IPS-15b (cell line): ENCODE results near the gene GALC.

Source experiments
- H3K27me3 ChIP-seq: one replicate; pipeline ENCODE4 v1.6.1; 2013; ENCODE audit warnings: low read length; ENCODE audit not compliant: control insufficient read depth, insufficient read depth
- H3K36me3 ChIP-seq: one replicate; pipeline ENCODE4 v1.6.1; 2013; ENCODE audit warnings: low read length; ENCODE audit not compliant: control insufficient read depth, insufficient read depth
- H3K4me1 ChIP-seq: one replicate; pipeline ENCODE4 v1.6.1; 2013; ENCODE audit warnings: mild to moderate bottlenecking, low read length; ENCODE audit not compliant: control insufficient read depth, insufficient read depth
- H3K4me3 ChIP-seq: one replicate; pipeline ENCODE4 v1.5.1; 2013; ENCODE audit warnings: low read depth, low read length
- H3K9ac ChIP-seq: one replicate; pipeline ENCODE4 v1.6.1; 2013; ENCODE audit warnings: low read depth, mild to moderate bottlenecking, low read length
- H3K9me3 ChIP-seq: one replicate; pipeline ENCODE4 v1.6.1; 2013; ENCODE audit warnings: mild to moderate bottlenecking, low read length; ENCODE audit not compliant: control insufficient read depth, insufficient read depth

GALC gene

GRCh38 chr14:87940894-87941293, 52.1 kb downstream of the GALC start:
- Histone ChIP-seq H3K4me3 (no peak overlapping the region), H3K36me3 (no peaks in the 10 kb centered on the region), H3K4me1 (no peaks in the 10 kb centered on the region), H3K9ac (no peak overlapping the region), H3K27me3 (no peaks in the 10 kb centered on the region), H3K9me3 (no peaks in the 10 kb centered on the region)

- Histone ChIP-seq H3K36me3 (no peaks in the 10 kb centered on the region), H3K9ac (no peak overlapping the region), H3K4me1 (no peaks in the 10 kb centered on the region), H3K4me3 (no peak overlapping the region), H3K9me3 (no peaks in the 10 kb centered on the region), H3K27me3 (no peaks in the 10 kb centered on the region)
These were observed 52.6 kb downstream of the GALC start for GRCh38 chr14:87940382-87940781.

DNA sequence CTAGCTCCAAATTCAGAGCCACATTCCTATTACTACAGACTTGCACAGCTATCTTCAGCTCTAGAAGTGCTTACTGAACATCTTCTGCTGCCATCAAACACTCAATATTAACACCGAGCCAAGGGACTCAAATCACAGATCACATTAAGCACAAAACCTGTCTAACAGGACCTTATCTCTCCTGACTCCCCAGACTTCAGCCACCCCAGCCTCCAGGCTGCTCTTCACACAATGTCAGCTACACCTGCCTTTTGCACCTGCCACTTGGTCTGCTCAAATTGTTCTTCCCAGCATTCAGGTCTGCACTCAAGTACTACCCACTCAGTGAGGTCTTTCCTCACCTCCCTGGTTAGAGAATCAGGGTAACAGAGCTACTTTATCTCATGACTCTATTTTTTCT, 57.1 kb downstream of the GALC start:
- Histone ChIP-seq H3K9ac (no peak overlapping the region), H3K4me3 (no peak overlapping the region), H3K9me3 (no peaks in the 10 kb centered on the region), H3K27me3 (no peaks in the 10 kb centered on the region), H3K4me1 (no peaks in the 10 kb centered on the region), H3K36me3 (no peaks in the 10 kb centered on the region)

- Histone ChIP-seq H3K9me3 (no peaks in the 10 kb centered on the region), H3K27me3 (no peaks in the 10 kb centered on the region), H3K9ac (no peak overlapping the region), H3K36me3 (no peaks in the 10 kb centered on the region), H3K4me3 (no peak overlapping the region), H3K4me1 (no peaks in the 10 kb centered on the region)
These were observed 57.7 kb downstream of the GALC start for GRCh38 chr14:87935081-87935828.

- Histone ChIP-seq H3K9ac (no peak overlapping the region), H3K4me1 (no peaks in the 10 kb centered on the region), H3K4me3 (no peak overlapping the region), H3K9me3 (no peaks in the 10 kb centered on the region), H3K27me3 (no peaks in the 10 kb centered on the region), H3K36me3 (no peaks in the 10 kb centered on the region)
These were observed 58.8 kb downstream of the GALC start for GRCh38 chr14:87934185-87934584.

- no peaks in the 10 kb centered on the region for H3K36me3 ChIP-seq
- no peaks in the 10 kb centered on the region for H3K4me1 ChIP-seq
- H3K9me3 ChIP-seq, result no peaks in the 10 kb centered on the region
- H3K9ac ChIP-seq, result no peak overlapping the region
- H3K27me3 ChIP-seq, result no peaks in the 10 kb centered on the region
- H3K4me3 ChIP-seq, result no peak overlapping the region
These were observed 76.1 kb downstream of the GALC start for GRCh38 chr14:87916886-87917275.

DNA sequence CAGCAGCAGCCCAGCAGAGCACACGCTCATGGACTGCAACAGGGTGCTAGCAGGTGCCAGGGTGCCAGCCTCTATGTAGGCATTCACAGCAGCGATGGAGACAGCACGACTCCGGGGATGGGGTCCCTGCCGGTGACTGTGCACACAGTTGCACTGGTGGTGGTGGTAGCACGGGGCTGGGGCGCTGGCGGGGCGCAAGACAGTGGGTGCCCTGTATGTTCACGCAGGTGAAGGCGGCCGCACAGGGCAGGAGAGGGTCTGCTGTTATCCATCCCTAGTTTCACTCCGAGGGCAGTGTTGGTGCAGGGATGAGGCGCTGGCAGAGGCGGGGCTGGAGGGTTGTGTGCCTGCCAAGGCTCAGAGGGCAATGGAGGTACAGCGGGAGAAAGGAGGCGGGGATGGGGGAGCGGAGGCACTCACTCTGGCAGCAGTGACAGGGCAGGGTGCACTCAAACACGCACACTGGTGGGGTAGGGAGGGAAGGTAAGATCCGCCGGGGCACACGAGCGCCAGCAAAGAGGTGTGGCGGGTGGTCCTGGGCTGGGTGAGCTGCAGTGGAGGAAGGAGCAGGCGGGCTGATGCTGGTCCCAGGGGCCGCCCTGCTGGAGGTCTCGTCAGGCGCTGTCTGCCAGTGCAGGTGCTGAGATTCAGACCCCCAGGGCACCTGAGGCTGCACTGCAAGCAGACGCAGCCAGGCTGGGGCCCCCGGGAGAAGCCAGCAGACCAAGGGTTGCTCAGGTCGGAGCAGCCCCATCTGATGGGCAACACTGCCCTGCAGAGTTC, 76.7 kb downstream of the GALC start:
- H3K9ac ChIP-seq, result no peak overlapping the region
- no peak overlapping the region for H3K4me3 ChIP-seq
- H3K4me1 ChIP-seq, result no peaks in the 10 kb centered on the region
- H3K36me3 ChIP-seq, result no peaks in the 10 kb centered on the region
- no peaks in the 10 kb centered on the region for H3K27me3 ChIP-seq
- no peaks in the 10 kb centered on the region for H3K9me3 ChIP-seq

GRCh38 chr14:87908550-87908949, 84.4 kb downstream of the GALC start:
- no peaks in the 10 kb centered on the region for H3K36me3 ChIP-seq
- H3K4me1 ChIP-seq, result no peaks in the 10 kb centered on the region
- H3K9me3 ChIP-seq, result no peaks in the 10 kb centered on the region
- H3K27me3 ChIP-seq, result no peaks in the 10 kb centered on the region
- H3K4me3 ChIP-seq, result no peak overlapping the region
- H3K9ac ChIP-seq, result no peak overlapping the region

DNA sequence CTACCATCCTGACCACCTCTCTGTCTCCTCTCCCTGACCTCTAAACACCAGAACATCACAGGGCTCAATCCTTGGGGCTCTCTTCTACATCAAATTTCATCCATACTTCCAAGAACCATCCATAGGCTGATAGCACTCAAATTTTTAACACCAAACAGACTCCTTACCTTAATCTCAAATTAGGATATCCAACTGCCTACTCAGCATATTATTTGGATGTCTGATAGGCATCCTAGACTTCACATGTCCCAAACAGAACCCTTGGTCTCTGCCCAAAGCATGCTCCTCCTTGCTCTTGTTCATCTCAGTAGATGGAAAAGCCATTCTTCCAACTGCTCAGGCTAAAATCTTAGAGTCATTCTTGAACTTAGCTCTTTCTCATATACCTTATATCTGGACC, 91.3 kb downstream of the GALC start:
- no peaks in the 10 kb centered on the region for H3K36me3 ChIP-seq
- H3K4me1 ChIP-seq, result no peaks in the 10 kb centered on the region

DNA sequence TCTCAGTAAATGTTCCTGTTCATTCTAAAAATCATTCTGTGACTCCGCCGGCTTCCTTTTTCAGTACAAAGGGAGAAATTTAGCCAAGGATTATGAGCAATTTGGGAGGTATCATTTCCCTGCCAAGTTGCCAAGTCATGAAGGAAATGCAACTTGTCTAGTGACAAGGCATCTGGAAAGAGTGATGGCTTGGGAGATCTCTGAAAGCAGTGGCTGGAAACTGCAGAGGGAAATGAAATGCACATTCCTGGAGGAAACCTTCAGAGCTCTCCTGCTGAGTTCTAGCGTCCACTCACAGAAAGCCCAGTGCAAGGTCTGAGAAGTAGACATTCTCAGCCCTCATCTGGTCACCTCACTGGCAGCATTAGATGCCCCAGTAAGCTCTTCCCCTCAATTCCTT, 91.7 kb downstream of the GALC start:
- Histone ChIP-seq H3K4me1 (no peaks in the 10 kb centered on the region), H3K9ac (no peak overlapping the region), H3K9me3 (no peaks in the 10 kb centered on the region)

More for the DNA sequence above, 91.3 kb downstream of the GALC start:
- Histone ChIP-seq H3K9me3 (no peaks in the 10 kb centered on the region), H3K27me3 (no peaks in the 10 kb centered on the region), H3K9ac (no peak overlapping the region), H3K4me3 (no peak overlapping the region)

DNA sequence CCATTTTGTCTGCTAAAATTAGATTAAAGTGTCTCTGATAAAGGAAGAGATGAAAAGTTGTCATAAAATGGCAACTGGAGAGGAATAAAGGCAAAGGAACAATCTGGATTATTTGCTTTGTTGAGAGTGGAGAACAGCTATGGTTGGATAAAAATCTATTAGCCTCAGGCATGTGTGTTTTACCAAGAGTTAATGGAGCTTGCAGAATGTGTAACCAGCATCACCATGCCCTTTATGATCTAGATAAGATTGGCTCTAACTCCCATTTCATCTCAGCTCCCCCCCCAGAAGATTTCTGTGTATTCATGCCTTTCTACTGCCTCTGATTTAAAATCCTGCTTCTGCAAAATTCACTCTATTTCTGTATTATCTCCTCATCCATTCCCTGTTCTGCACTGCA, 93.8 kb downstream of the GALC start:
- no peaks in the 10 kb centered on the region for H3K36me3 ChIP-seq
- H3K27me3 ChIP-seq, result no peaks in the 10 kb centered on the region

More for the DNA sequence above, 91.7 kb downstream of the GALC start:
- H3K36me3 ChIP-seq, result no peaks in the 10 kb centered on the region
- no peak overlapping the region for H3K4me3 ChIP-seq
- H3K27me3 ChIP-seq, result no peaks in the 10 kb centered on the region

GRCh38 chr14:87898301-87898700, 94.7 kb downstream of the GALC start:
- Histone ChIP-seq H3K27me3 (no peaks in the 10 kb centered on the region), H3K36me3 (no peaks in the 10 kb centered on the region), H3K4me3 (no peak overlapping the region), H3K9me3 (no peaks in the 10 kb centered on the region), H3K9ac (no peak overlapping the region), H3K4me1 (no peaks in the 10 kb centered on the region)

More for the DNA sequence above, 93.8 kb downstream of the GALC start:
- Histone ChIP-seq H3K4me3 (no peak overlapping the region), H3K4me1 (no peaks in the 10 kb centered on the region), H3K9ac (no peak overlapping the region), H3K9me3 (no peaks in the 10 kb centered on the region)
